ENCODE data around the gene UGT2A2. TPM values are rescaled to one million over a fixed set of nuclear protein-coding genes. Genes with fewer than 3 reads are reported as not detected.
"Not testable (repeated sequence)": the region's sequence is repeated elsewhere in the genome, so short reads cannot be mapped to it uniquely, and the experiment has no call there.

Gene UGT2A2
- total RNA-seq: not detected in 2 replicates

DNA sequence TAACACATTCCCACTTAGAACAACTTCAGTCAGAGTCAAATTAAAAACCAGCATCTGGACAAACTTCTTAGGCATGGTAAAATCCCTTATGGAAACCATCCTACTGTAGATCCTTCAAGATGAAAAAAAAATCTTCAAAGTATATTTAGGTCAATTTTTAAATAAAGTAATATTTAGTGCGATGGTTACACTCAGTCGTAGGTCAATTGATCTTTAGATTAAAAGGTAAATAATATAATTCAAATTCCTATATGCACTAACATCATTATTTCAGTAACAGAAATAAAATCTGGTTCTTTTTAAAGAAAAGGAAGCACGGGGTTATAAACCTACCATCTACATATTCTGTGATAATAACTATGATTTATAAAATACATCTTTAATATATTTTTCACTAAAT lies at the start of gene UGT2A2:
TSS of gene UGT2A2 (minus strand) at position 101 of the 400 bp plus-strand sequence. CDS start at position 99, 2 bp downstream.
- no peak for DNase-seq (ENCODE audit: low read depth)

DNA sequence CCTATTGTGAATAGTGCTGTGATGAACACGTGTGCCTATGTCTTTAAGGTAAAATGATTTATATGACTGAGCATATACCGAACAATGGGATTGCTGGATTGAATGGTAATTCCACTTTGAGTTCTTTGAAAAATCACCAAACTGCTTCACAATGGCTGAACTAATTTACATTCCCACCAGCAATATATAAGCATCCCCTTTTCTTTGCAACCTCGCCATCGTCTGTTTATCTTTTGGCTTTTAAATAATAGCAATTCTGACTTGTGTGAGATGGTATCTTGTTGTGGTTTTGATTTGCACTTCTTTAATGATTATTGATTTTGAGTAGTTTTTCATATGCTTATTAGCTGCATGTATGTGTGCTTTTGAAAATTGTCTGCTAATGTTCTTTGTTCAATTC lies 45.4 kb upstream of the UGT2A2 start:
- no peak for DNase-seq (ENCODE audit: low read depth)

DNA sequence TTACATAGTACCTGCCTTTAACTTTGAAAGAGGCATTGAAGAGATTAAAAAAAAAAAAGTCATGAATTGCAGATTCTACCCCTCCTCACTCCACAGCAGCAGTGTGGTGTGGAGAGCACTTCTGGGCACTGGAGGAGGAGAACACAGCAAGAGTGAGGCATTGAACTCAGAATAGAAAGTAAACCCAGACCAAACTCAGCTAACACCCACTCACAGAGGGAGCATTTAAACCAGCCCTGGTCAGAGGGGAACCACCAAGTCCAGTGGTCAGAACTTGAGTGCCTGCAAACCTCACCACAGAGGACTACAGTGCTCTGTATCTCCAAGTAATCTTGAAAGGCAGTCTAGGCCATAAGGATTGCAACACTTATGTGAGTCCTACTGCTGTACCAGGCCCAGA lies 29.2 kb upstream of the UGT2A2 start:
- no peak for DNase-seq (ENCODE audit: low read depth)

DNA sequence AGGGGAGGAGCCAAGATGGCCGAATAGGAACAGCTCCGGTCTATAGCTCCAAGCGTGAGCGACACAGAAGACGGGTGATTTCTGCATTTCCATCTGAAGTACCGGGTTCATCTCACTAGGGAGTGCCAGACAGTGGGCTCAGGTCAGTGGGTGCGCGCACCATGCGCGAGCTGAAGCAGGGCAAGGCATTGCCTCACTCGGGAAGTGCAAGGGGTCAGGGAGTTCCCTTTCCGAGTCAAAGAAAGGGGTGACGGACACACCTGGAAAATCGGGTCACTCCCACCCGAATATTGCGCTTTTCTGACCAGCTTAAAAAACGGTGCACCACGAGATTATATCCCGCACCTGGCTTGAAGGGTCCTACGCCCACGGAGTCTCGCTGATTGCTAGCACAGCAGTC lies 24.6 kb upstream of the UGT2A2 start:
- not testable (repeated sequence) for DNase-seq (ENCODE audit: low read depth)

DNA sequence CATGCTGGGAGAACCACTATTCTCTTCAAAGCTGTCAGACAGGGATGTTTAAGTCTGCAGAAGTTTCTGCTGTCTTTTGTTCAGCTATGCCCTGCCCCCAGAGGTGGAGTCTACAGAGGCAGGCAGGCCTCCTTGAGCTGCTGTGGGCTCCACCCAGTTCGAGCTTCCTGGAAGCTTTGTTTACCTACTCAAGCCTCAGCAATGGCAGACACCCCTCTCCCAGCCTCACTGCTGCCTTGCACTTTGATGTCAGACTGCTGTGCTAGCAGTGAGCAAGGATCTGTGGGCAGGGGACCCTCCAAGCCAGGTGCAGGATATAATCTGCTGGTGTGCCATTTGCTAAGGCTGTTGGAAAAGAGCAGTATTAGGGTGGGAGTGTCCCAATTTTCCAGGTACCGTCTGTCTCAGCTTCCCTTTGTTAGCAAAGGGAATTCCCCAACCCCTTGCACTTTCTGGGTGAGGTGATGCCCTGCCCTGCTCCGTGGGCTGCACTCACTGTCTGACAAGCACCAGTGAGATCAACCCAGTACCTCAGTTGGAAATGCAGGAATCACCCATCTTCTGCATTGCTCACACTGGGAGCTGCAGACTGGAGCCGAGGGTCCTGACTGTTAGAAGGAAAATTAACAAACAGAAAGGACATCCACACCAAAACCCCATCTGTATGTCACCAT lies 21.8 kb upstream of the UGT2A2 start:
- not testable (repeated sequence) for DNase-seq (ENCODE audit: low read depth)

DNA sequence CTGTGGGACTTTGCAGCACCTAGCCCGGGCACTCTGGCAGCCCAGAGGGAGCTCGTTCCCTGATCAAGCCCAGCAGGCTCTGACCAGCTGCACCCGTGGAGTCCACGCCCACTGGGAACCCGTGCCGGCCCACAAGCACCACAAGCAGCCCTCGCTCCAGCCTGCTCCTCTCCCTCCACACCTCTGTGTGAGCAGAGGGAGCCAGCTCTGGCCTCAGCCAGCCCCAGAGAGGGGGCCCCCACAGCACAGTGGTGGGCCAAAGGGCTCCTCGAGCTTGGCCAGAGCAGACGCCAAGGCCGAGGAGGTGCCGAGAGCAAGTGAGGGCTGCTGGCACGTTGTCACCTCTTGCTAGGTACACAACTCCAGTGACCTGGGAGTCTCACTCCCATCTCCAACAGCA lies 18.7 kb upstream of the UGT2A2 start:
- no peak for DNase-seq (ENCODE audit: low read depth)

DNA sequence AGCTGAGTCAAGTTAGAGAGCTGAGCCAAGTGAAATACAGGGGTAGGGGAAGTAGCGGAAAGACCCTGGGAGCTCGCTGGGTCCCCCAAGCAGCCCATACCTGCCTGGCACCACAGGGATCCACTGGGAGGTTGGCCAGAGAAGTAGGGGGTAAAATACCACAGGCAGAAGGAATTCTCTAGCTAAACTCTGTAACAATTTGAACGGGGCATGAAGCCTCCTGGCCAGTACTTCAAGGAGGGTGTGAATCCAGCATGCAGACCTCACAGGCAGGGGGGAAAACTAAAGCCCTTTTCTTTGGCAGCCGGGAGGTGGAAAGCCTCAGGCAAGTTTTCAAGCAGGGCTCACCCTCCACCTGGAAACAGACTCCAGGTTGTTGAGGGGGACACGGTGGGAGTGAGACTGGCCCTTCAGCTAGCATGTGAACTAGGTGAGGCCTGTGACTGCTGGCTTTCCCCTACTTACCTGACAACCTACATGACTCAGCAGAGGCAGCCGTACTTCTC lies 17.3 kb upstream of the UGT2A2 start:
- no peak for DNase-seq (ENCODE audit: low read depth)

DNA sequence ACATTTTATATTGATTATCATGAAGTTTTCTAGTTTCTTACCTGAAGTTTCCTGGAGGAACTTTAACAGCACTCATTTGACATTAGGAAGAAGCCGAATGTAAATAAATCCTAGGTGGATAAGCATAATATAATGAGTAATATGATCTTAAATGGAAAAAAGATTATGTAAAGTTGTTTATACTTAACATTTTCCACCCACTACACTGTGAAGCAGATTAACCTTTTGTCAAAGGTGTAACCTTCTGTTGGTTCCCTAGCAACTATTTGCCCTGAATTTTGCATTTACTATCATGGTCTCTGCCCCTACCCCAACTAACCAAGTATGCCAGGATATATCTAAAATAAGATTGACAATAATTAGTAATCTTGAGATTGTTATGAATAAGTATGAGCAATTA lies 13.7 kb upstream of the UGT2A2 start, which contains the start of gene UGT2A1:
TSS of gene UGT2A1 (minus strand) at position 101 of the 400 bp plus-strand sequence. CDS start 5,603 bp downstream, outside the sequence.
- no peak for DNase-seq (ENCODE audit: low read depth)

DNA sequence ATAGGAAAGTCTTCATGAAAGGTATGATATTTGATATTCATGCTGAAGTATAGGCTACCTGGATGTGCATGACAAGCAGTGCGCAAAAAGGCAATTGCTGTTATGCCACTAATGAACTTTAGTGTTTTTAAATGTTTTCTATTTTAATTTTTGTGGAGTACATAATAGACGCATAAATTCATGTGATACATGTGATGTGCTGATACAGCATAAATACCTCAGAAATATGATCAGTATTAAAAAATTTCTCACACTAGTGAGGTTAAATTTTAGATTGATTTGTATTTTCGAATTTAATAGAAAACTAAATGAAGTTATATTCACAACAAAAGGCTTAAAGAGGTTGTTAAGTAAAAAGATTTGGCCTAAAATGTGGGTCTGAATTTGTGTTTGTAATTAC lies 11.4 kb upstream of the UGT2A2 start:
- DNase-seq (ENCODE audit: low read depth): no peak

DNA sequence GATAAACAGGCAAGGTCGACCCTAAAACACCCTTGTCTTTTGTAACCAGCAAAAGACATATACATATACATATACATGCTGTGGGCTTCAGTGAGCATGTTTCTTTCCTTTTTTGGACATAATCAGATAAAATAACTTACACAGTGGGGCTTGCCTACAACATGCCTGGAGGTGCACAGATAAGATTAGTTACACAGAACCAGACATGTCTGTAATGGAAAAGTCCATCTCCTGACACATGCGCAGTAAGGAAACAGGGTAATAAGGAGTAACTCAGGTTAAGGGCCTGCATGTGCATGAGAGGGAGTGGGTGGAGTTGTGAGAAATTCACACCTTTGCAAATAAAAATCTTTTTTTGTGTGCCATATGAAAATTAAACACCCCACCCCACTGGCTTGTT lies 10.2 kb upstream of the UGT2A2 start:
- no peak for DNase-seq (ENCODE audit: low read depth)

DNA sequence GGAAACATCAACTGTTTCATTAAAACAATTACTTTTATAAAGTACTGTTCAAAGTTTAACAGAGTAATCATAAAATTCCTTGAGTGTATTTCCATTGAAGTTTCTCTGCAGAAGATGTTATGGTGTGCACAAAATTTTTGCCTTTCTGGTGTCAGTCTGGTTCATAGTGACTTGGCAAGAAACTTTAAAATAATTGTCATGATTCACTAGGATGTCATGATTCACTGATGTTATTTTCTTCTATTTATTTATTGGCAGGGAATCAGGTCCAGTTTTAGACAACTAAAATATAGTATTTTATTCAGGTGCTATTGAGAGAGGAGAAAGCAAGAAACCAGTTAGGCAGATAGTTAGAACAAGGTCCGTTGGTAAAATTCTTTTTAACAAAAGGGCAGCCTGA lies 9.8 kb upstream of the UGT2A2 start:
- DNase-seq (ENCODE audit: low read depth): peak; percentile 3

DNA sequence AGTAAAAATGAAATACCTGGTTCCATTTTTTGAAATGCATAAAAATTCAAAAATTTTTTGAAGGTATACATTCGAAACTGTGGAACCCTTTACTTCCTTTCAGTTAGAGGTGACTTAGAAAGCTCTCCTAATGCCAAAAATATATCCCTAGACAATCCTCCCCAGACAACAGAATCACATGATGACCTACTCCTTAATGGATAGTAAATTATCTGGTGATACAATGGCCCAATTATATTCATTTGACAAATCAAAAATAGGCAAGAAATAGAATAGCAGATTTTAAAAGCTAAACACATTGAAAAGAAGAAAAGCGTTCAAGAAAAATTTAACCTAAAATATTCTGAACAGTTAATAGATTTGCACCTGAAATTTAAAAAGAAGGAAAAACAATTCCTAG lies 3.5 kb upstream of the UGT2A2 start:
- DNase-seq (ENCODE audit: low read depth): no peak

DNA sequence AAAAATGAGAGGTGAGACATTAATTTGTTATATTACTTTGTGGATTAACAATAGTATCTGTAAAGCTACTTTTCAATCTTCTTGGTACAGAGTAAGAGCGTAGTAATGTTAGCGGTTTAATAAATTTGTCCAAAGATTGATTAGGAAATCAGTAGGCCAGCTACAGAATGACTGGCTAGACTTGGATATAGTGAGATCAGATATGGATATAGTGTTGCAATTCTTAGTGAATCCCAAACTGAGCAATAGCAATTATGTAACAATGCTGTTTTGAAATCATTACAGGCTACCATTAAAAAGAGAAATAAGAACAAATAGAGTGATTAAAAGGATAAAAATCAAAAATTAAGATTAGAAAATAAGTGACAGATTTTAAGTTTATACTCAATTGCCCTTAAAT lies 847 bp upstream of the UGT2A2 start:
- no peak for DNase-seq (ENCODE audit: low read depth)

DNA sequence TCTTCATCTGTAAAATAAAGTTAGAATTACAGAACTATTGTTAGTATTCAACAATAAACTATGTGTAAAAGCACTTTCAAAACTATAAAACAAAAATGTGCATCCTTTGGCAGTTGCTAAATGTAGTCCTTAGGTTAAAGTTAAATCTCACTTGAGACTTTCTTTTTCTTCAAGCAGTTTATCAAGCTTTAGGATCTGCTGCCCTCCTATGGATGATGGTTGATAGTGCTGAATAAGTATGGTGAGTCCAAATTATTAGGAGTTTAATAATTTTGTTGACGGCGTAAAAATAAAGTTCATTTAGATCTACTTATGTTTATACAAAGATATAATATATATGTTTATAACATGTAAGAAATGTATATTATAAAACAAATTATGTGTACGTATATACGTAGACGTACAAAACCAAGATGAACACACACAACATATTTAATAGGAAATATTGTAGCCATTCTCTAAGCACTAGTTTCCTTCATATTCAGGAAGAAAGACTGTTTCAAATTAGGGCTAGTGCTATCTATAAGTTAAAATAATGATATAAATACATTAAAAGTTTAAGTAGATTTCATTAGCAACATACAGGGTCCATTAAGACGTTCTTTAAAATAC lies 22.3 kb downstream of the UGT2A2 start:
- peak; percentile 77 for DNase-seq (ENCODE audit: low read depth)

DNA sequence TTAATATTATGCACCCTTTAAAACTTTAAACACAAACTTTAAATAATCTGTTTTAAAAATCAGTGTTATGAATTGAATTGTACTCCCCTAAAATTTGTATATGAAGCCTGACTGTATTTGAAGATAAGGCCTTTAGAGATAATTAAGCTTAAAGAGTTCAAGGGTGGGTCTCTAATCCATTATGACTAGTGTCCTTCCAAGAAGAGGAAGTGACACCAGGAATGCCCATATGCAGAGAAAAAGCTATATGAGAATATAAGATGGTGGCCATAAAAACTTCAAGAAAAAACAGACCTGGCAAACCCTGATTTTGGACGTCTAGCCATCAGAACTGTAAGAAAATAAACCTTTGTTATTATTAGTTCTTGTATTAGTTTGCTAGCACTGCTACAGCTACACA lies 29.0 kb downstream of the UGT2A2 start:
- DNase-seq (ENCODE audit: low read depth): no peak

DNA sequence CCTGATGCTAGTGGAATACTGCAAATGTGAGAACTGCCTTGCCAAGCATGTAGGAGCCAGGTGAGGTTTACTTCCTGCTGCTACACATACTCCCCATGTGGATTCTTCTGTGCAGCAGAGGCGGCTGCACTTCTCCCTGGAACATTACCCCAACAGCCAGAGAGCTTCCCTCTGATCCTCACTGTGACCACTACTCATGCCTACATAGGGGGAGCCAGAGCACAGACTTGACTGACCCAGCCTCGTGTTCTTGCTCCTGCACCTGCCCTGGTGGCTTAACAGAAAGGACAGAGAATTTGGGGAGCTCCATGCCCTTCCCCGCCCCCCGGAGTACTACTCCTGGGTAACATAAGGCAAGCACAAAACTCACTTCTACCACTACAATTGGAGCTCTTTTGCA lies 38.4 kb downstream of the UGT2A2 start:
- no peak for DNase-seq (ENCODE audit: low read depth)

DNA sequence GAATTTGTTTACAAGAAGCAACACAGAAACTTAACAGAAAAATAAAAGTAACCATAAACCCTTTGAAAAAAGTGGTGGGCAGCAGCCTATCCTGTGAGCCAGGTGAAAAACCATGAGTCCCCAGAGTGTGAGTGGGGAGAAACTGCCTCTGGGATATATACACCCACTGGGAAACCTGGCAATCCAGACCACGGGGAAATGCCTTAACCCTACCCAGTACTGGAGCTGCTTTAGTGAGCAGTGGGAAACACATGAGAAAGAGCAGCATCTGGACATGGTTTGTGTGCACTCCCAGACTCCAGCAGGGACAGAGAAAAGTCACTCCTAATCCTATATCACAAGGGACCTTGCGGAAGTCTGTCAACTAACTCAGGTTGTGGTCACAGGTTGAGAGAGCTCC lies 39.4 kb downstream of the UGT2A2 start:
- no peak for DNase-seq (ENCODE audit: low read depth)

DNA sequence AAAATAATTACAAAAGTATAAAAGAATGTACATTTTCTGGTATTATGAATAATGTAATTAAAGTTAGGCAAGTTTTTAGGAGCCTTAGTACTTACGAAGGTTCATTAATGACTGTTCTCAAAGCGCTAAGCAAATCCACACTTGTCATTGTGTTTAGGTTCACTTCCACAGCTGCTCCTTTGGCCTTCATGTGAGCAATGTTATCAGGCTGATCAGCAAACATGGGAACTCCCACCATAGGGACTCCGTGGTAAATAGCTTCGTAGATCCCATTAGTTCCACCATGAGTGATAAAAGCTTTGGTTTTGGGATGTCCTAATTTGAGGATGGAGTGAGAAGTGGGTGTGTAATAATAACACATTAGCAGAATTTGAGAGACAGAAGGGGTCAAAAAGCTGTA lies 45.1 kb downstream of the UGT2A2 start:
- DNase-seq (ENCODE audit: low read depth): no peak

DNA sequence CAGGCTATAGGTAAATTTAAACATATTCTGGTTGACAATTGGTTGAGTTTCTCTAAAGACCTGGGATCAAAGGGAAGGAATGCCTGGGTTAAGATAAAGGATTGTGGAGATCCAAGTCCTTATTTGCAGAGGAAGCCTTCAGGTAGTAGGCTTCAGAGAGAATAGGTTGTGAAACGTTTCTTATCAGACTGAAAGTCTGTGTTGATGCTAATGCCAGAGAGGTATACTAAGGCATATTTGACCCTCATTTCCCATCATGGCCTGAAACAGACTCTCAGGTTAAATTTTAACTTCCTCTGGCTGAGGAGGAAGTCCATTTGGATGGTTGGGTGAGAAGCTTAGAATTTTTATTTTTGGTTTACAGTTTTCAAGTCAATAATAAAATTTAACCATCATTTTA lies 48.1 kb downstream of the UGT2A2 start:
- peak; percentile 14 for DNase-seq (ENCODE audit: low read depth)

DNA sequence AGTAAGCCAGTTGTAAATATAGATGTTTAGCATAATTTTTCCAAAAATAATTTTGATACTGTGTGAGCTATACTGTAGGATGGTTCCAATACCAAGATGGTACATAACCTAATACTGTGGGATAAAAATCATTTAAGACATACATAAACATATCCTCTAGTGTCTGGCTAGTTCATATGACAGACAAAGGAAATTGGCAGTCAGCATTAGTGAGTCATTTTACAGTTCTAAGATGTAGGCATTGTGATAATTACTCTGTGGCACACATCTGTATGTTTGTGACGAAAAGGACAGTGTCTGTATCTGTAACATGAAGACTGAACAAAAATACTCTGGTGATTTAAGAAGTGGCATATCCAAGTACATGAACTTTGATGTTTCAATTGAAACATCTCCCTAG lies 49.6 kb downstream of the UGT2A2 start:
- DNase-seq (ENCODE audit: low read depth): no peak

DNA sequence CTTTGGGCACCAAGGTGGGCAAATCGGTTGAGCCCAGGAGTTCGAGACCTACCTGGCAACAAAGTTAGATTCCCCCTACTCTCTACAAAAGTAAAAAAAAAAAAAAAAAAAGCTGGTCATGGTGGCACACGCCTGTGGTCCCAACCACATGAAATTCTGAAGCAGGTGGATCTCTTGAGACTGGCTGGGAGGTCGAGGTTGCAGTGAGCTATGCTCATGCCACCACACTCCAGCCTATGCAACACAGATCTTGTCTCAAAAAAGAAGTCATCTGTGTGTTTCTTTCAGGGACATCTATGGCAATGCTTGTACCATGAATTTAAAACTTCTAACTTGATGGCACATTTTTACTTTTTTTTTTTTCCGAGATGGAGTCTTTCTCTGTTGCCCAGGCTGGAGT lies 55.3 kb downstream of the UGT2A2 start:
- DNase-seq (ENCODE audit: low read depth): no peak

DNA sequence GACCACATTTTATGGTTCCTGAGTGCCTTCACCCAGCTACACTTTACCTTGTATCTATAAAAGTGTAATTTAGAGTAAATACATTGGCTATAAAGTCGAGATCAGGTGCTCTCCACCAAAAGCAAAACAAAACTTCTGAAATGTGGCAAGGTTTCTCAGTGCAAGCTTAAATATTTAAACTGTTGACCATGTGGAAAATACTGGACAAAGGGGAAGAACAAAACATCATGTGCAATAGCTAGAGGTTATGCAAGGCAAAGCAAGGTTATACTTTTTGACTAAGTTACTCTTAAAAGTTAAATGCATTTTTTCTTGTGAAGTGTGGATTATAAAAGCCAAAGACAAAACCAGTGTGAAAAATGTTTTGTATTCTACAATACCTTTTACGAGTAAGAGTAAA lies 55.9 kb downstream of the UGT2A2 start:
- peak; percentile 33 for DNase-seq (ENCODE audit: low read depth)

DNA sequence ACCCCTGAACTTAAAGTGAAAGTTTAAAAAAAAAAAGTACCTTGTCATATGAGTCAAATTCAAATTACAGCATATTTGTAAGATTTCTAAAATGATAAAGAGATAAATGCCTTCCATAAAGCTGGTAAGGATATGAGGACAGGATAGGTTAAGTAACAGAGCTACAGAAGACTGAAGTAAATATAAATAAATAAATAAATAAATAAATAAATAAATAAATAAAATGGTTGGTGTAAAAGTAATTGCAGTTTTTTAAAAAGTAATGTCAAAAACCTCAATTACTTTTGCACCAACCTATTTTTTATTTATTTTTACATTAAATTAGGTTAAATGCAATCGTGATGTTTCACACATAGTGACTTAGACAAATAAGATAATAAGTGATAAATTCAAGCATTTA lies 62.2 kb downstream of the UGT2A2 start:
- no peak for DNase-seq (ENCODE audit: low read depth)

Measured in renal cortical epithelial cell (primary cell).